Measurements from ENCODE around the gene TESK2.

- TF ChIP-seq POLR2AphosphoS5 (IDR thresholded peaks at IDR 0.05; ENCODE audit: borderline replicate concordance, low read depth, low read length), result no peak
- TF ChIP-seq EZH2 (IDR thresholded peaks at IDR 0.05), result no peak
- no peak for TF ChIP-seq FOXP2 (optimal IDR thresholded peaks at IDR 0.05; ENCODE audit: control extremely low read depth, extremely low read length, insufficient read depth)
Observed at GRCh38 chr1:45299296-45299695, 191.7 kb downstream of the TESK2 start.
